UCSD-AML1 (cell line): ENCODE data around the gene KIF17.

Source experiments
- DNase-seq: peaks from one replicate; lab custom pipeline; 2025; ENCODE audit not compliant: unreplicated experiment; lab: John Stamatoyannopoulos, UW

Gene KIF17

GRCh38 chr1:20711285-20712214 lies 6.3 kb downstream of the KIF17 start:
- DNase-seq: no peak

GRCh38 chr1:20710469-20711284 lies 7.1 kb downstream of the KIF17 start:
- DNase-seq: no peak

- DNase-seq: no peak
Observed at GRCh38 chr1:20709868-20710267, 7.9 kb downstream of the KIF17 start.

- DNase-seq: no peak
Observed at GRCh38 chr1:20708891-20709290, 8.9 kb downstream of the KIF17 start.

- DNase-seq: no peak
Observed at GRCh38 chr1:20708057-20708456, 9.8 kb downstream of the KIF17 start.

GRCh38 chr1:20706841-20707240 lies 11.0 kb downstream of the KIF17 start:
- no peak for DNase-seq

- no peak for DNase-seq
Observed at GRCh38 chr1:20705203-20705755, 12.5 kb downstream of the KIF17 start.

GRCh38 chr1:20704390-20705202 lies 13.2 kb downstream of the KIF17 start:
- no peak for DNase-seq

GRCh38 chr1:20703124-20703756 lies 14.6 kb downstream of the KIF17 start:
- no peak for DNase-seq

GRCh38 chr1:20702416-20702815 lies 15.4 kb downstream of the KIF17 start:
- peak; percentile 32 for DNase-seq

GRCh38 chr1:20701847-20702246 lies 16.0 kb downstream of the KIF17 start:
- DNase-seq: no peak

GRCh38 chr1:20701446-20701845 lies 16.4 kb downstream of the KIF17 start:
- no peak for DNase-seq

GRCh38 chr1:20700636-20701215 lies 17.1 kb downstream of the KIF17 start:
- no peak for DNase-seq

- DNase-seq: no peak
Observed at GRCh38 chr1:20699558-20699957, 18.2 kb downstream of the KIF17 start.

GRCh38 chr1:20698195-20698910 lies 19.5 kb downstream of the KIF17 start:
- no peak for DNase-seq

- DNase-seq: no peak
Observed at GRCh38 chr1:20697563-20697962, 20.2 kb downstream of the KIF17 start.

- DNase-seq: peak; percentile 87
Observed at GRCh38 chr1:20696397-20697333, 21.1 kb downstream of the KIF17 start.

GRCh38 chr1:20695515-20695914 lies 22.3 kb downstream of the KIF17 start:
- DNase-seq: no peak
